Choroid plexus epithelial cell (primary cell): ENCODE measurements around the gene MLANA.

ENCODE experiments used
- DNase-seq: peaks from one replicate; pipeline ENCODE4 v3.0.0-alpha.2; 2010; ENCODE audit warnings: low read depth
- H3K4me3 ChIP-seq: 2 replicates; pipeline ENCODE4 v1.5.1; 2011; ENCODE audit warnings: low read depth, mild to moderate bottlenecking, control low read depth, low read length, moderate library complexity
- CTCF ChIP-seq: conservative IDR thresholded peaks from 2 replicates; pipeline ENCODE4 v1.5.1; 2011; ENCODE audit warnings: low read depth, mild to moderate bottlenecking, control low read depth, inconsistent platforms, low read length, moderate library complexity

MLANA gene

GRCh38 chr9:5951686-5952211 is 61.1 kb downstream of the MLANA start:
- no peak for TF ChIP-seq CTCF
- H3K4me3 ChIP-seq = no peak overlapping the region
- peak; percentile 66 for DNase-seq

- no peak overlapping the region for H3K4me3 ChIP-seq
- DNase-seq = peak; percentile 23
- no peak for TF ChIP-seq CTCF
These were observed 63.3 kb downstream of the MLANA start for GRCh38 chr9:5953743-5954707.

GRCh38 chr9:5957166-5957565 is 66.5 kb downstream of the MLANA start:
- H3K4me3 ChIP-seq = no peak overlapping the region
- DNase-seq = no peak
- no peak for TF ChIP-seq CTCF

- H3K4me3 ChIP-seq = no peak overlapping the region
- no peak for DNase-seq
- no peak for TF ChIP-seq CTCF
These were observed 67.6 kb downstream of the MLANA start for GRCh38 chr9:5958273-5958672.
